ENCODE measurements around the gene MEPCE. TPM values are rescaled to one million over a fixed set of nuclear protein-coding genes. Genes with fewer than 3 reads are reported as not detected.

Gene MEPCE
- total RNA-seq, 2 donors from 2014 or later: 44.0 to 60.5 TPM

DNA sequence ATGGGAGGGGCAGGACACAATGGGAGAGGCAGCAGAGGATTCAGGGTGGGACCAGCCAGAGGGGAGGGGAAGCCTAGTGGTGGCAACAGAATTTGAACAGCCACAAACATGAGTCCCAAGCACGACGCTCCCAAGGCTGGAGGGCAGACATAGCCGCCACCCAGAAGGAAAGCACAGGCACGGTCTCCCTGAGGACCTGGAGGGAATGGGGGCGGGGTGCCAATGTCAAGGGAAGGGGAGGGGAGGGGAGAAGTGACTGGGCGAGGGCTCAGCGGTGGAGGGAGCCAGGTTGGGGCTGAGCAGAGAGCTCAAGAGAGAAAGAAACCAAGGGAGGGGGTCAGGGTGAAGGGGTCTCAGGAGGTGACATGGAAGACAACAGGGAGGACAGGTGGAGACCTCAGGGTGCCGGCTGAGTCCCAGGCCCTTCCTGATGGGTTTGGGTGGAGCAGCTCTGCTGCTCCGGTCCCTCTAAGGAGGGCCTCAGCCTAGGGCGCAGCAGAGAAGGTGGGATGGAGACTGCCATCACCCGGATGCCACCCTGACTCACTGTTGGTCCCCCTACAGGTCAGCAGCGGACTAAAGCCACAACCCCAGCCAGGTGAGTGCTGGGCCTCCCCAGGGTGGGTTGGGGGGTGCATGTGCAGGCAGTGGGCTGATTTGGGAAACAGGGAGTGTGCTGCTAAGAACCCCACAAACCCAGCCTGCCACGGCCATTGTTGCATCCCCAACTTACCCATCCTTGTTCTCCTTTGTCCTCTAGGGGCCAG lies 32.1 kb upstream of the MEPCE start:
- peak overlapping the region; percentile 84 to 99 for H3K27ac Mint-ChIP-seq
- H3K27me3 Mint-ChIP-seq: no peaks in the 10 kb centered on the region
- ATAC-seq (no peak), DNase-seq (ENCODE audit: low spot score) (no peak)
- H3K4me3 Mint-ChIP-seq: peak overlapping the region; percentile 86
- H3K36me3 Mint-ChIP-seq: no peaks in the 10 kb centered on the region
- no peaks in the 10 kb centered on the region for H3K9me3 Mint-ChIP-seq
- peaks cover 30 to 36% of the 10 kb centered on the region in 2 donors for H3K4me1 Mint-ChIP-seq (ENCODE audit: low read depth in 2 of 2)

DNA sequence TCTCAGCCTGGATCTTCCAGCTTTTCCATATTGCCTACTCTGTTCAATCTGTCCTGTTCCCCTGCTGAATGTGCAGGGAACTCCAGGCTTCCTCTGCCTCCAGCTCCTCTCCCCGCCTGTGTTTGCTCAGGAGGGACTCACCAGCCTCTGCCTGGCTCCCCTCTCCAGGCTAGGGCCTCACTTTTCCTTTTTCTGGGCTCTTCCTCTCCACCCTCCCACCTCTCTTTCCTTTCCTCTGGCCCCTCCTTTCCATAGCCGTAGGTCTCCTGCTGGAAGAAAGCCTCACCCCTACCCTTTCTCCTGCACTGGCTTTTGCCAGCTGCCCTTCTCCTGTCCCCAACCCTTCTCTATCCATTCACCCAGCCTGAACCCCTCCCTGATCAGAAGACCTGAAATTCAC lies 31.4 kb upstream of the MEPCE start:
- Mint-ChIP-seq H3K4me1 (ENCODE audit: low read depth in 2 of 2) (peaks cover 30 to 34% of the 10 kb centered on the region in 2 donors), H3K27me3 (no peaks in the 10 kb centered on the region), H3K4me3 (peak overlapping the region; percentile 47), H3K9me3 (no peaks in the 10 kb centered on the region), H3K36me3 (no peaks in the 10 kb centered on the region), H3K27ac (peak overlapping the region; percentile 48 to 99)
- ATAC-seq (no peak), DNase-seq (ENCODE audit: low spot score) (no peak)

DNA sequence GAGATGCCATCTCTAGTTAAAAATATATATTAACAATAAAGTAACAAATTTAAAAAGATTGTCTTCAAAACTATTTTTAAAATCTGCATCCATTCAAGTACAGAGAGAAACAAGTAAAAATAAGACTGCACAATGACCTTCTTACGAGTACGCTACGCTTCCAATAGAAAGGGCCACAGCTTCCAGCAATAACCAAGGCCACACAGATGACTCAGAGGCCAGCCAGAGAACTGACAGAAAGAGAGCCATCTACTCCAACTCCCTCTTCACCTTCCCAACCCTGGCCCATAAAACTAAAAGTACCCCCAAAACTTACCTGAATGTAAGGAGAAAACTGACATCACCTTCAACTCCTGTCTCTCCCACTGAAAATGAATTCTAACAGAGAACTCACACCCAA lies 29.6 kb upstream of the MEPCE start:
- Mint-ChIP-seq H3K4me3 (no peak overlapping the region), H3K27ac (peak overlapping the region in 1 of 2 donors; percentile 99), H3K4me1 (ENCODE audit: low read depth in 2 of 2) (peaks cover 30 to 34% of the 10 kb centered on the region in 2 donors), H3K36me3 (no peaks in the 10 kb centered on the region), H3K27me3 (no peaks in the 10 kb centered on the region), H3K9me3 (no peaks in the 10 kb centered on the region)
- ATAC-seq: no peak
- DNase-seq (ENCODE audit: low spot score): no peak

DNA sequence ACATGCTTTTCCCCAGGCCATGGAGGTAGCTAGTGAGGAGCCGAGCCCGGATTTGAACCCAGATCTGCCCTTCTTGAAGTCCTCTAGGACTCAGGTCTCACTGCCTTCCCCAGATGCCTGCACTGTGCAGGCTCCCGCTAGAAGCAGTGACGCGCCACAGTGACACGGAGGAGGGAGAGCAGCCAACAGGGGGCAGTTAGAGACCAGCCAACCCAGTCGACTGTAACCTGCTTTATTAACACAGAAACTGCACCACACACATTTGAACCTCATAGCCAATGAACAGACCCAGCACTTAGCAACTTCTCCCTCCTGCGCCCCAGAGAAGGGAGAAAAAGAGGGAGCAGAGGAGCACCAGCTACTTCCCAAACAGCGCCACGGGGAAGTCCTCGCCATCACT lies 29.0 kb upstream of the MEPCE start:
- ATAC-seq: no peak
- peaks cover 27 to 29% of the 10 kb centered on the region in 2 donors for H3K4me1 Mint-ChIP-seq (ENCODE audit: low read depth in 2 of 2)
- DNase-seq (ENCODE audit: low spot score): no peak
- no peaks in the 10 kb centered on the region for H3K27me3 Mint-ChIP-seq
- H3K36me3 Mint-ChIP-seq: no peaks in the 10 kb centered on the region
- H3K27ac Mint-ChIP-seq: peak overlapping the region in 1 of 2 donors; percentile 99
- H3K4me3 Mint-ChIP-seq: no peak overlapping the region
- no peaks in the 10 kb centered on the region for H3K9me3 Mint-ChIP-seq

DNA sequence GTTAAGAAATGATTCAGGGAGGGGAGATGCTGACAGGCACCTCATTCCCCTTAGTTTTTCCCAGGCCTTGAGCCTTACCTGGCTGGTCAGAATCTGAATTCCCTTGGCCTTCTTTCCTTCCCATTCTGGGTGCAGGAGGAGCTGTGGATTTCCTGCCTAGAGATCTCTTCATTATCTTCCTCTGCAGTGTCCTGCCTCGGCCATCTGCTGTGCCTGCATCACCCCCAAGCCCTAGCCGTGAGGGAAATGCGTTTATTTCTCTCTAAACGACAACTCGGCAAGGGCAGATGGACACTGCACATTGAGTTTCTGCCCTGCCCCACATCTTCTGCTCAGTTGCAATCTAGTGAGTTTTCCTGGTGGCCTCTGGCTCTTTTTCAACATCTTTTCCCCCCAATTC lies 27.8 kb upstream of the MEPCE start:
- Mint-ChIP-seq H3K27ac (peak overlapping the region in 1 of 2 donors; percentile 9), H3K36me3 (no peaks in the 10 kb centered on the region), H3K27me3 (no peaks in the 10 kb centered on the region), H3K4me1 (ENCODE audit: low read depth in 2 of 2) (peaks cover 21% of the 10 kb centered on the region in 2 donors), H3K4me3 (no peak overlapping the region), H3K9me3 (no peaks in the 10 kb centered on the region)
- DNase-seq (ENCODE audit: low spot score): no peak
- no peak for ATAC-seq

DNA sequence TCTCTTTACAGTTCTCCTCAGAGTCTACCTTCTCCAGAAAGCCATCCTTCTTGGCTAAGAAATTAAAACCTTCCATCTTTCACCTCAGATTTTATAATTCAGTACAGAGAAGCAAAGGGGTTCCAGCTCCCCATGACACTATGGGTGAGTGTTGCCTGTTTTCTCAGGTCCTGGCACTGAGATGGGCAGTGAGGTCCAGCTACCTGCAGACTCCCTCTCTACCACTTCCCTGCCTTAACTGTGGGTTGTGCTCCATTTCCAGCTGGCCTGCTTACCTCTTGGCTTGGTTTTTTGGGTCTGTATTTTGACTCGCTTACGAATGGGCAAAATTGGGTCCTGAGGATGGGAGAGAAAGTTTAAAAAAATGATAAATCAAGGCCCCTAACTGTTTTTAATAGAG lies 27.4 kb upstream of the MEPCE start:
- Mint-ChIP-seq H3K9me3 (no peaks in the 10 kb centered on the region), H3K4me3 (no peak overlapping the region), H3K27ac (peak overlapping the region in 1 of 2 donors; percentile 9), H3K36me3 (no peaks in the 10 kb centered on the region), H3K27me3 (no peaks in the 10 kb centered on the region), H3K4me1 (ENCODE audit: low read depth in 2 of 2) (peaks cover 17% of the 10 kb centered on the region in 2 donors)
- DNase-seq (ENCODE audit: low spot score) (no peak), ATAC-seq (no peak)

DNA sequence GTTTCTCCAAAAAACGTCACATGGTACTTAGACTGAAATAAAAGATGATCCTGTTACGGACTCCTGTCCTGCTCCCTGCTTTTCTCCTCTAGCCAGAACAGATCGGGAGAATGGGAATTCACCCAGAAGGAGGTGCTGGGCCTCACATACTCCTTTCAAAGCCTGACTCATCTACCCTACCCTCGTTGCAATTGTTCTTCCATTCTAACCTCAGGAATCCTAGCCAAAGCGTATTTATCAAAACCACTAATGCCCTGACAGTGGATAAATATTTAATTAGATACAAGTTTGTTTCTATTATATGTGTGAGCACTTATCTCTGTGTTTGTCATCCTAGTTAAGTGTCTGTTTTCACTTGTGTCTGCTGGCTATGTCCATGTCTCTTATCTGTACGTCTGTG lies 22.9 kb upstream of the MEPCE start:
- ATAC-seq: no peak
- H3K27ac Mint-ChIP-seq: no peak overlapping the region
- no peak for DNase-seq (ENCODE audit: low spot score)
- no peaks in the 10 kb centered on the region for H3K4me1 Mint-ChIP-seq (ENCODE audit: low read depth in 2 of 2)
- H3K27me3 Mint-ChIP-seq: no peaks in the 10 kb centered on the region
- H3K36me3 Mint-ChIP-seq: no peaks in the 10 kb centered on the region
- H3K4me3 Mint-ChIP-seq: no peak overlapping the region
- H3K9me3 Mint-ChIP-seq: no peaks in the 10 kb centered on the region

DNA sequence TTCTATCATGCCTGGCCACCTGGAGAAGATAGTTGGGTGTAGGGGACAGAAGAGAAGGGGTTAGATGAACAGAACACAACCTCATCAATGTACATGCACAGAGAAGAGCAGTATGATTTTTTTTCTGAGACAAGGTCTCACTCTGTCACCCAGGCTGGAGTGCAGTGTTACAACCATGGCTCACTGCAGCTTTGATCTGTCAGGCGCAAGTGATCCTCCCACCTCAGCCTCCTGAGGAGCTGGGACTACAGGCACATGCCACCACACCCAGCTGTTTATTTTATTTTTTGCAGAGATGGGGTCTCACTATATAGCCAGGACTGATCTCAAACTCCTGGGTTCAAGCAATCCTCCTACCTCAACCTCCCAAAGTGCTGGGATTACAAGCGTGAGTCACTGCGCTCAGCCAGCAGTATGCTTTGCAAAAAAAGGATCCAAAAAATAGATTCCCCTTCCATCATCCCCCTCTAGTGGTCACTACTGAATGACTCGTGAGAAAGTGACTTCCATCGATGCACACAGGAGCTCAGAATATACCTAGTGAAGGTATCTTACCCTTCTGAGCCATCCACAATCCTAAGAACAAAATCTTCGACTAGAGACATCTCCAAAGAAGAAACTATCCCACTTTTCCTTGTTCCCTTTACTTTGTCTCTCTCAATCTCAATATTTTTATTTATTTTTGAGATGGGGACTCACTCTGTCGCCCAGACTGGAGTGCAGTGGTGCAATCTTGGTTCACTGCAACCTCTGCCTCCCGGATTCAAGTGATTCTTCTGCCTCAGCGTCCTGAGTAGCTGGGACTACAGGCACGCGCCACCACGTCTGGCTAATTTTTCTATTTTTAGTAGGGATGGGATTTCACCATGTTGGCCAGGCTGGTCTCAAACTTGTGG lies 22.1 kb upstream of the MEPCE start:
- H3K27ac Mint-ChIP-seq: no peak overlapping the region
- H3K4me3 Mint-ChIP-seq: no peak overlapping the region
- no peaks in the 10 kb centered on the region for H3K4me1 Mint-ChIP-seq (ENCODE audit: low read depth in 2 of 2)
- no peaks in the 10 kb centered on the region for H3K9me3 Mint-ChIP-seq
- no peaks in the 10 kb centered on the region for H3K27me3 Mint-ChIP-seq
- DNase-seq (ENCODE audit: low spot score) (peak; percentile 79), ATAC-seq (peak; percentile 82 to 84)
- no peaks in the 10 kb centered on the region for H3K36me3 Mint-ChIP-seq

DNA sequence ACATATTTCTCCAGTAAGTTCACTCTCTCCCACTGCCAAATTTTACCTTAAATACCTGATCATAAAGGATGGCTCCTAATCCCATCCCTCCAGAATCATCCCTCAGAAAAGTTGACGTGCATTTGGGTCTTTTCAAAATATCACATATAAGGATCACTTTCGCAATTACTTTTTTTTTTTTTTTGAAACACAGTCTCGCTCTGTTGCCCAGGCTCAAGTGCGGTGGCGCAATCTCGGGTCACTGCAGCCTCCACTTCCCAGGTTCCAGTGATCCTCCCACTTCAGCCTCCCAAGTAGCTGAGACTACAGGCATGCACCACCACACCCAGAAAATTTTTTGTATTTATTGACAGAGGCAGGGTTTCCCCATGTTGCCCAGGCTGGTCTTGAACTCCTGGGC lies 18.5 kb upstream of the MEPCE start:
- Mint-ChIP-seq H3K27me3 (no peaks in the 10 kb centered on the region), H3K9me3 (no peaks in the 10 kb centered on the region), H3K4me3 (no peak overlapping the region), H3K4me1 (ENCODE audit: low read depth in 2 of 2) (no peaks in the 10 kb centered on the region), H3K27ac (no peak overlapping the region), H3K36me3 (no peaks in the 10 kb centered on the region)
- DNase-seq (ENCODE audit: low spot score) (no peak), ATAC-seq (no peak)

DNA sequence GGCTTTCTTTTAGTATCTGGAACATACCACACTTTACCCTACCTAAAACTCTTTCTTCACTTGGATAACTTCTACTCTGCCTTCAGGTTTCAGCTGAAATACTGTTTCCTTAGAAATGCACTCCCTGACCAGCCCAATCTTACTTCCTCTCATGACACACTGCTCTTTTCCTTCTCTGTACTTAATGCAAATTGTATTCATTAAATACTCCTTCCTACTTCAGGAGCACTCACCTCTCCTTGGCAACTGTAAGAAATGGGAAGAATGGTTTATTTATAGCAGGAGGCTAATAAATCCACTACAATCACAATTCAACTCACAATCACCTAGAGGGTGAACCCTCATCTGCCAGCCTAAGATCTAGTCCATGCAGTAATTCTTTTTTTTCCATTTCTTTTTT lies 16.3 kb upstream of the MEPCE start:
- Mint-ChIP-seq H3K27me3 (no peaks in the 10 kb centered on the region), H3K27ac (no peak overlapping the region), H3K4me3 (no peak overlapping the region), H3K36me3 (no peaks in the 10 kb centered on the region), H3K4me1 (ENCODE audit: low read depth in 2 of 2) (no peaks in the 10 kb centered on the region), H3K9me3 (no peaks in the 10 kb centered on the region)
- DNase-seq (ENCODE audit: low spot score) (no peak), ATAC-seq (no peak)

DNA sequence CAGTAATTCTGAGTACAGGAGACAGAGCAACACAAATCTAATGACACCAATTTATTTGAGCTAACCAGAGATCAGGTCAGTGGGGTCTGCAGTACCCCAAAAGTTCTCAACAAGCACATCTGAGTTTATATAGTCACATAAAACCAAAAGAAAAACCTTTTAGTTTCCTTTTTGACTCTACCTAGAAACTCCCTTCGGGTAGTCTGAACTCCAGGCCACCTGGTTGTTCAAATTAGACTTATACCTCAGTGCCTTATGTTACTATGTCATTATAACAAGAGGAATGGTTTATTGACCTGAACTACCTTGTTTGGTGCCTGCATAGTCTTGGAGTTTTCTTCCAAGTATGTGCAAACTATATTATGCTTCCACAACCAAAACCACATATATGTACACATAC lies 15.7 kb upstream of the MEPCE start:
- H3K4me1 Mint-ChIP-seq (ENCODE audit: low read depth in 2 of 2): no peaks in the 10 kb centered on the region
- ATAC-seq (no peak), DNase-seq (ENCODE audit: low spot score) (no peak)
- H3K4me3 Mint-ChIP-seq: no peak overlapping the region
- no peak overlapping the region for H3K27ac Mint-ChIP-seq
- H3K27me3 Mint-ChIP-seq: no peaks in the 10 kb centered on the region
- no peaks in the 10 kb centered on the region for H3K36me3 Mint-ChIP-seq
- no peaks in the 10 kb centered on the region for H3K9me3 Mint-ChIP-seq

DNA sequence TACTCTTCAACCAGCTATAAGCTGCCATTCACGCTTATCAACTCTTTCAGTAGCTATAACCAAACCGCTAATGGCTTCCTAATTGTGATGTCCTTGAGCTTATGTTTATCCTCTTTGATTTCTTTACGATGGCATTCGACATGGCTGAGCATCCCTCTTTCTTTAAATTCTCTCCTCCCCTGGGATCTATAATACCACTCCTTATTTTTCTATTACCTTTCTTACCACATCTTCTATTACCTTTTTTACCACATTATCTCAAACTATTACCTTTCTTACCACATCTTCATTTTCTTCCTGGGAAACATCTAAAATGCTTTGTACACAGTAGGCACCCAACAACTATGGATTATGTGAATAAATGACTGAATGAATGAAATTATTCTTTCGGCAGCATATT lies 14.2 kb upstream of the MEPCE start:
- ATAC-seq (no peak), DNase-seq (ENCODE audit: low spot score) (no peak)
- no peaks in the 10 kb centered on the region for H3K36me3 Mint-ChIP-seq
- no peak overlapping the region for H3K4me3 Mint-ChIP-seq
- H3K27me3 Mint-ChIP-seq: no peaks in the 10 kb centered on the region
- H3K4me1 Mint-ChIP-seq (ENCODE audit: low read depth in 2 of 2): peaks cover 0 to 3% of the 10 kb centered on the region in 2 donors
- H3K27ac Mint-ChIP-seq: no peak overlapping the region
- no peaks in the 10 kb centered on the region for H3K9me3 Mint-ChIP-seq

DNA sequence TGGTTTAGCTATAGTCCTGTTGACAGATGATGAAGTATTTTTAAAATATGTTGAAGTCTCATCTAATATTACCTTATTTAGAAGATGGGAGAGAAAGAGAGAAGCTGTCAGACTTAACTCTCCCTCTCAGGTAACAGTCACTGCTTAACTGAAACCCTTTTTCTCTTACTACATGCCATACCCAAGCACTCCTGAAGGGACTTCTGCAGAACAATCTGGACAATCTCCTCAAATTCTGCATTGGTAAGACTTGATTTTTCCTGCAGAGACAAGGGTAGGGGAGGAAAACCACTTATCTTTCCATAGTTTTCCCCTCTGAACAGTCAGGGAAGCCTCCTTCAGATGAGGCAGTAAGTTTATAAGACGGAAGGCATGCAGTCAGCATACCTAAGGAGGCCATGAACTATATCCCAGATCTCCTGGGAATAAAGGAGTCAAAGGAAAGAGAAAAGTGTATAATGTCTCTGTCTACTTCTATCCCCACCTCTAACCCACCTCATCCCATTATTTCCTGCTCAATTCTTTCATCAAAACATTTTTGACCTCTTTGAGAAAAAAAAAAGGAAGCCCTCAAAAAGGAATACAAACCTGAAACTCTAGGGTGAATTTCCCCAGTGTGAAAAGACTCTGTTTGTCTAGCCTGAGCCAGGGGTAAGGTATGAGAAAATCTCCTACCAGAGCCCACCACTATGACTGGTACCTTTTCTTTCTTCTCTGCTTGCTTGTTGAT lies 10.5 kb upstream of the MEPCE start:
- Mint-ChIP-seq H3K4me3 (no peak overlapping the region), H3K27ac (peak overlapping the region in 1 of 2 donors; percentile 62), H3K9me3 (no peaks in the 10 kb centered on the region), H3K27me3 (no peaks in the 10 kb centered on the region), H3K4me1 (ENCODE audit: low read depth in 2 of 2) (peaks cover 11 to 12% of the 10 kb centered on the region in 2 donors), H3K36me3 (no peaks in the 10 kb centered on the region)
- no peak for DNase-seq (ENCODE audit: low spot score)
- no peak for ATAC-seq
